ENCODE measurements around the gene IMPA2.

DNA sequence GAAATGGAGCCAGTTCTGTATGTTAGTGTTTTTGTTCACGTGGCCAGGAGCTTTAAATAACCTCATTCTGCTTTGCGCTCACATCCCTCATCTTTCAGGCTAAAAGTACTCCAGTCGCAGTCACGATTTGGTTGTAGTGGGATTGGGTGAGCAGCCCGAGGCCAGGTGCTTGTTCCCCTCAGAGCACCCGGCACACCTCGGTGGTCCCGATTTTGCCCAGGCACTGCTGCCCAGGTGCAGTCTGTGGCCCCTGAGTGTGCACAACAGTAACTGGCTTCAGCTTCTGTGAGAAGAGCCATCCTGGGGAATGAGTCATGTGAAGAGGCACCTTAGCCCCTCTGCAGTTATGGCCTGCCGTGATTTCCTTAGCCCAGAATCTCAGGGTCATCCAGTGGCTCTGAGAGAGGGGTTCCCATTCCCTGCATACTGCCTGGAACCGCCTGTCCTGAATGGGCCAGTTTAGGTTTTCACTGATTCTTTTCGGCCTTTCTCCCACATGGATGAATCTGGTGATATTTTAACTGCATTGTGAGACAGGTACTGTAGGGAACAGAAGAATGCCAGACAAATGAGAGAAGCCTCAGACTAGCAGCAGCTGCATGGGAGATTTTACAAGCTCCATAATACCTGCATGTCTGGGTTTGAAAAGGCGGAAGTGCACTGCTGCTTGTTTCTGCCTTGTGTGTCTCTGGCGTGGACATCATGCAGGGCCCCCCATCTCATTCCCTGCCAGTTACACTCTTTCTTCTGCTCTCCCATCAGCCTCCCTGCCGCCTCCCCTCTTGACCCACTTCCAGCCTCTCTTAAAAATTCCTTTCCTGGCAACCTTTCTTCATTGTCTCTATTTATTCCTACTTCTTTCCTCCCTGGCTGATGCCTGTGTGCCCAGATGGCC, 33.5 kb downstream of the IMPA2 start:
- TF ChIP-seq, protein P1, sequence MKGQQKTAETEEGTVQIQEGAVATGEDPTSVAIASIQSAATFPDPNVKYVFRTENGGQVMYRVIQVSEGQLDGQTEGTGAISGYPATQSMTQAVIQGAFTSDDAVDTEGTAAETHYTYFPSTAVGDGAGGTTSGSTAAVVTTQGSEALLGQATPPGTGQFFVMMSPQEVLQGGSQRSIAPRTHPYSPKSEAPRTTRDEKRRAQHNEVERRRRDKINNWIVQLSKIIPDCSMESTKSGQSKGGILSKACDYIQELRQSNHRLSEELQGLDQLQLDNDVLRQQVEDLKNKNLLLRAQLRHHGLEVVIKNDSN (CRISPR knock-in tag; IDR thresholded peaks at IDR 0.05) = no peak
- TF ChIP-seq, protein P2, sequence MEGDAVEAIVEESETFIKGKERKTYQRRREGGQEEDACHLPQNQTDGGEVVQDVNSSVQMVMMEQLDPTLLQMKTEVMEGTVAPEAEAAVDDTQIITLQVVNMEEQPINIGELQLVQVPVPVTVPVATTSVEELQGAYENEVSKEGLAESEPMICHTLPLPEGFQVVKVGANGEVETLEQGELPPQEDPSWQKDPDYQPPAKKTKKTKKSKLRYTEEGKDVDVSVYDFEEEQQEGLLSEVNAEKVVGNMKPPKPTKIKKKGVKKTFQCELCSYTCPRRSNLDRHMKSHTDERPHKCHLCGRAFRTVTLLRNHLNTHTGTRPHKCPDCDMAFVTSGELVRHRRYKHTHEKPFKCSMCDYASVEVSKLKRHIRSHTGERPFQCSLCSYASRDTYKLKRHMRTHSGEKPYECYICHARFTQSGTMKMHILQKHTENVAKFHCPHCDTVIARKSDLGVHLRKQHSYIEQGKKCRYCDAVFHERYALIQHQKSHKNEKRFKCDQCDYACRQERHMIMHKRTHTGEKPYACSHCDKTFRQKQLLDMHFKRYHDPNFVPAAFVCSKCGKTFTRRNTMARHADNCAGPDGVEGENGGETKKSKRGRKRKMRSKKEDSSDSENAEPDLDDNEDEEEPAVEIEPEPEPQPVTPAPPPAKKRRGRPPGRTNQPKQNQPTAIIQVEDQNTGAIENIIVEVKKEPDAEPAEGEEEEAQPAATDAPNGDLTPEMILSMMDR (IDR thresholded peaks at IDR 0.05) = no peak
- TF ChIP-seq, protein P3, sequence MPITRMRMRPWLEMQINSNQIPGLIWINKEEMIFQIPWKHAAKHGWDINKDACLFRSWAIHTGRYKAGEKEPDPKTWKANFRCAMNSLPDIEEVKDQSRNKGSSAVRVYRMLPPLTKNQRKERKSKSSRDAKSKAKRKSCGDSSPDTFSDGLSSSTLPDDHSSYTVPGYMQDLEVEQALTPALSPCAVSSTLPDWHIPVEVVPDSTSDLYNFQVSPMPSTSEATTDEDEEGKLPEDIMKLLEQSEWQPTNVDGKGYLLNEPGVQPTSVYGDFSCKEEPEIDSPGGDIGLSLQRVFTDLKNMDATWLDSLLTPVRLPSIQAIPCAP (CRISPR knock-in tag; IDR thresholded peaks at IDR 0.05) = no peak
- TF ChIP-seq ZNF423 (CRISPR knock-in tag; IDR thresholded peaks at IDR 0.05) (no peak), ZNF416 (CRISPR knock-in tag; IDR thresholded peaks at IDR 0.05) (no peak), SOX15 (CRISPR knock-in tag; IDR thresholded peaks at IDR 0.05) (no peak)
- TF ChIP-seq, protein P4, sequence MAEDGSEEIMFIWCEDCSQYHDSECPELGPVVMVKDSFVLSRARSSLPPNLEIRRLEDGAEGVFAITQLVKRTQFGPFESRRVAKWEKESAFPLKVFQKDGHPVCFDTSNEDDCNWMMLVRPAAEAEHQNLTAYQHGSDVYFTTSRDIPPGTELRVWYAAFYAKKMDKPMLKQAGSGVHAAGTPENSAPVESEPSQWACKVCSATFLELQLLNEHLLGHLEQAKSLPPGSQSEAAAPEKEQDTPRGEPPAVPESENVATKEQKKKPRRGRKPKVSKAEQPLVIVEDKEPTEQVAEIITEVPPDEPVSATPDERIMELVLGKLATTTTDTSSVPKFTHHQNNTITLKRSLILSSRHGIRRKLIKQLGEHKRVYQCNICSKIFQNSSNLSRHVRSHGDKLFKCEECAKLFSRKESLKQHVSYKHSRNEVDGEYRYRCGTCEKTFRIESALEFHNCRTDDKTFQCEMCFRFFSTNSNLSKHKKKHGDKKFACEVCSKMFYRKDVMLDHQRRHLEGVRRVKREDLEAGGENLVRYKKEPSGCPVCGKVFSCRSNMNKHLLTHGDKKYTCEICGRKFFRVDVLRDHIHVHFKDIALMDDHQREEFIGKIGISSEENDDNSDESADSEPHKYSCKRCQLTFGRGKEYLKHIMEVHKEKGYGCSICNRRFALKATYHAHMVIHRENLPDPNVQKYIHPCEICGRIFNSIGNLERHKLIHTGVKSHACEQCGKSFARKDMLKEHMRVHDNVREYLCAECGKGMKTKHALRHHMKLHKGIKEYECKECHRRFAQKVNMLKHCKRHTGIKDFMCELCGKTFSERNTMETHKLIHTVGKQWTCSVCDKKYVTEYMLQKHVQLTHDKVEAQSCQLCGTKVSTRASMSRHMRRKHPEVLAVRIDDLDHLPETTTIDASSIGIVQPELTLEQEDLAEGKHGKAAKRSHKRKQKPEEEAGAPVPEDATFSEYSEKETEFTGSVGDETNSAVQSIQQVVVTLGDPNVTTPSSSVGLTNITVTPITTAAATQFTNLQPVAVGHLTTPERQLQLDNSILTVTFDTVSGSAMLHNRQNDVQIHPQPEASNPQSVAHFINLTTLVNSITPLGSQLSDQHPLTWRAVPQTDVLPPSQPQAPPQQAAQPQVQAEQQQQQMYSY (CRISPR knock-in tag; IDR thresholded peaks at IDR 0.05) = no peak
- TF ChIP-seq, protein P5, sequence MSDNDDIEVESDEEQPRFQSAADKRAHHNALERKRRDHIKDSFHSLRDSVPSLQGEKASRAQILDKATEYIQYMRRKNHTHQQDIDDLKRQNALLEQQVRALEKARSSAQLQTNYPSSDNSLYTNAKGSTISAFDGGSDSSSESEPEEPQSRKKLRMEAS (CRISPR knock-in tag; IDR thresholded peaks at IDR 0.05) = no peak
- TF ChIP-seq, protein P6, sequence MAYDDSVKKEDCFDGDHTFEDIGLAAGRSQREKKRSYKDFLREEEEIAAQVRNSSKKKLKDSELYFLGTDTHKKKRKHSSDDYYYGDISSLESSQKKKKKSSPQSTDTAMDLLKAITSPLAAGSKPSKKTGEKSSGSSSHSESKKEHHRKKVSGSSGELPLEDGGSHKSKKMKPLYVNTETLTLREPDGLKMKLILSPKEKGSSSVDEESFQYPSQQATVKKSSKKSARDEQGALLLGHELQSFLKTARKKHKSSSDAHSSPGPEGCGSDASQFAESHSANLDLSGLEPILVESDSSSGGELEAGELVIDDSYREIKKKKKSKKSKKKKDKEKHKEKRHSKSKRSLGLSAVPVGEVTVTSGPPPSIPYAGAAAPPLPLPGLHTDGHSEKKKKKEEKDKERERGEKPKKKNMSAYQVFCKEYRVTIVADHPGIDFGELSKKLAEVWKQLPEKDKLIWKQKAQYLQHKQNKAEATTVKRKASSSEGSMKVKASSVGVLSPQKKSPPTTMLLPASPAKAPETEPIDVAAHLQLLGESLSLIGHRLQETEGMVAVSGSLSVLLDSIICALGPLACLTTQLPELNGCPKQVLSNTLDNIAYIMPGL (CRISPR knock-in tag; IDR thresholded peaks at IDR 0.05) = no peak

Measured in WTC11 (cell line).